ENCODE measurements around the gene GJB4. TPM values are rescaled to one million over a fixed set of nuclear protein-coding genes. Genes with fewer than 3 reads are reported as not detected.

The GJB4 gene
- total and polyA plus RNA-seq, 4 experiments from 2014 or later = not detected

GRCh38 chr1:34746785-34747637, 12.5 kb upstream of the GJB4 start:
- no peaks in the 10 kb centered on the region for H3K36me3 Mint-ChIP-seq
- H3K27ac ChIP-seq (ENCODE audit: low read depth, low read length) = no peak overlapping the region
- H3K27ac Mint-ChIP-seq = no peak overlapping the region
- intact Hi-C loops (cut with micrococcal nuclease) = no loop called here
- H3K9me3 ChIP-seq (ENCODE audit: control insufficient read depth in 1 of 2, low read length in 2 of 2) = no peaks in the 10 kb centered on the region
- no peak for DNase-seq
- peaks cover 0 to 3% (median 0%) of the 10 kb centered on the region in 4 donors for H3K4me1 Mint-ChIP-seq
- H3K36me3 ChIP-seq (ENCODE audit: insufficient read depth, low read length) = no peaks in the 10 kb centered on the region
- ChIA-PET CTCF (ENCODE audit: partially characterized antibody) (interaction anchor here (1.4 kb wide), 1 partner anchor 9 kb away, joined by 3 read pairs; no protein-coding TSS in a partner anchor), POLR2A (ENCODE audit: partially characterized antibody) (no interaction called here)
- no peaks in the 10 kb centered on the region for H3K27me3 ChIP-seq (ENCODE audit: insufficient read depth, low read length)
- no peaks in the 10 kb centered on the region for H3K4me1 ChIP-seq (ENCODE audit: insufficient read depth, low read length)
- peaks cover 4 to 21% of the 10 kb centered on the region in 2 donors for H3K27me3 Mint-ChIP-seq
- no peak overlapping the region for H3K4me3 ChIP-seq (ENCODE audit: low read length in 2 of 2)
- no peak overlapping the region for H3K4me3 Mint-ChIP-seq
- H3K9me3 Mint-ChIP-seq = no peaks in the 10 kb centered on the region

DNA sequence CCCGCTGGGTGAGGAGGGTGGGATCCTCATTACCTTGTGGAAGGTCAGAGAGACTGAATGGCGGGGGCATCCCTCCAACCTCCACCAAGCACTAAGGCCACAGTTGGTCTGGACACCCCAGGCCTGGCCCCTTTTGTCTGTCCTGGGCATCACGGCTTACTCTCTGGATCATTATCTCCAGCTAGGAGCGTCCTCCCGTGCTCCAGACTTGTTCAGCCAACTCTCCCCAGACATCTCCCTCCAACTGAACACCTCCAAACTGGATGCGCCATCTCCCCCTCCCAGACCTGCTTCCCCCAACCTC, 11.9 kb upstream of the GJB4 start:
- Mint-ChIP-seq H3K9me3 (no peaks in the 10 kb centered on the region), H3K27ac (peak overlapping the region in 1 of 7 donors; percentile 27), H3K4me3 (no peak overlapping the region), H3K36me3 (no peaks in the 10 kb centered on the region), H3K4me1 (peaks cover 0 to under 1% (median 0%) of the 10 kb centered on the region in 4 donors), H3K27me3 (peaks cover 5 to 17% of the 10 kb centered on the region in 2 donors)
- ChIA-PET POLR2A (ENCODE audit: partially characterized antibody) (no interaction called here), CTCF (ENCODE audit: partially characterized antibody) (no interaction called here)
- H3K4me3 ChIP-seq (ENCODE audit: low read length in 2 of 2) = no peak overlapping the region
- H3K36me3 ChIP-seq (ENCODE audit: insufficient read depth, low read length) = no peaks in the 10 kb centered on the region
- no peak for DNase-seq
- H3K9me3 ChIP-seq (ENCODE audit: control insufficient read depth in 1 of 2, low read length in 2 of 2) = no peaks in the 10 kb centered on the region
- H3K27ac ChIP-seq (ENCODE audit: low read depth, low read length) = no peak overlapping the region
- no peaks in the 10 kb centered on the region for H3K4me1 ChIP-seq (ENCODE audit: insufficient read depth, low read length)
- no peaks in the 10 kb centered on the region for H3K27me3 ChIP-seq (ENCODE audit: insufficient read depth, low read length)
- intact Hi-C loops (cut with micrococcal nuclease) = no loop called here

GRCh38 chr1:34749992-34750391, 9.5 kb upstream of the GJB4 start:
- intact Hi-C loops (cut with micrococcal nuclease) = no loop called here
- ChIA-PET POLR2A (ENCODE audit: partially characterized antibody) (no interaction called here), CTCF (ENCODE audit: partially characterized antibody) (no interaction called here)
- Histone ChIP-seq H3K4me3 (ENCODE audit: low read length in 2 of 2) (no peak overlapping the region), H3K9me3 (ENCODE audit: control insufficient read depth in 1 of 2, low read length in 2 of 2) (no peaks in the 10 kb centered on the region), H3K27ac (ENCODE audit: low read depth, low read length) (no peak overlapping the region), H3K36me3 (ENCODE audit: insufficient read depth, low read length) (no peaks in the 10 kb centered on the region), H3K27me3 (ENCODE audit: insufficient read depth, low read length) (no peaks in the 10 kb centered on the region), H3K4me1 (ENCODE audit: insufficient read depth, low read length) (no peaks in the 10 kb centered on the region)
- Mint-ChIP-seq H3K4me3 (no peak overlapping the region), H3K4me1 (no peaks in the 10 kb centered on the region), H3K9me3 (no peaks in the 10 kb centered on the region), H3K27me3 (peaks cover 9 to 15% of the 10 kb centered on the region in 2 donors), H3K36me3 (no peaks in the 10 kb centered on the region), H3K27ac (no peak overlapping the region)
- no peak for DNase-seq

DNA sequence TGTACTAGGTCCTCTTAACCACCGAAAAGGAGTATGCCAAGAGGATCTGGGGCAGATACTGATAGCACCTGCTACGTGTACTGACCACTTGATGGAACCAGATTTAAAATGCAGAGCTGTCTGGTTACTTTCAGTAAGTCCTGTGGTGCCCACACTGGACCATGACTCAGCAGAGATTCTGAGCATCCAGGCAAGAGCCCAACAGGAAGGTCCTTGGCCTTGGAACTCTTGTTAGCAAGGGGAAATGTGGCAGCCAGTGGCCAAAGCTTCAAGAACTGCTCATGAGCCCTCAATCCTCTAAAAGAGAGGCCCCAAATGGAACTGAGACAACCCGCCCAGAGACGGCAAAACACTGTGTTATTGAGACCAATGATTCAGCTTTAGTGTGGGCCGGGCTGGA, 8.9 kb upstream of the GJB4 start:
- Mint-ChIP-seq H3K9me3 (no peaks in the 10 kb centered on the region), H3K27ac (no peak overlapping the region), H3K36me3 (no peaks in the 10 kb centered on the region), H3K4me1 (no peaks in the 10 kb centered on the region), H3K27me3 (peaks cover 9 to 15% of the 10 kb centered on the region in 2 donors), H3K4me3 (no peak overlapping the region)
- Histone ChIP-seq H3K4me3 (ENCODE audit: low read length in 2 of 2) (no peak overlapping the region), H3K9me3 (ENCODE audit: control insufficient read depth in 1 of 2, low read length in 2 of 2) (no peaks in the 10 kb centered on the region), H3K27ac (ENCODE audit: low read depth, low read length) (no peak overlapping the region), H3K27me3 (ENCODE audit: insufficient read depth, low read length) (no peaks in the 10 kb centered on the region), H3K36me3 (ENCODE audit: insufficient read depth, low read length) (no peaks in the 10 kb centered on the region), H3K4me1 (ENCODE audit: insufficient read depth, low read length) (no peaks in the 10 kb centered on the region)
- DNase-seq = no peak
- intact Hi-C loops (cut with micrococcal nuclease) = no loop called here
- ChIA-PET CTCF (ENCODE audit: partially characterized antibody) (interaction anchor here (3.6 kb wide), 1 partner anchor 7 kb away, joined by 23 read pairs; no protein-coding TSS in a partner anchor), POLR2A (ENCODE audit: partially characterized antibody) (no interaction called here)

GRCh38 chr1:34753163-34753562, 6.4 kb upstream of the GJB4 start:
- H3K4me3 Mint-ChIP-seq = no peak overlapping the region
- no peak overlapping the region for H3K27ac Mint-ChIP-seq
- no peaks in the 10 kb centered on the region for H3K4me1 ChIP-seq (ENCODE audit: insufficient read depth, low read length)
- H3K27me3 Mint-ChIP-seq = peaks cover 13 to 16% of the 10 kb centered on the region in 2 donors
- POLR2A ChIA-PET (ENCODE audit: partially characterized antibody) = no interaction called here
- H3K36me3 ChIP-seq (ENCODE audit: insufficient read depth, low read length) = no peaks in the 10 kb centered on the region
- H3K9me3 Mint-ChIP-seq = no peaks in the 10 kb centered on the region
- H3K4me1 Mint-ChIP-seq = no peaks in the 10 kb centered on the region
- no peak for DNase-seq
- H3K27me3 ChIP-seq (ENCODE audit: insufficient read depth, low read length) = no peaks in the 10 kb centered on the region
- no peak overlapping the region for H3K27ac ChIP-seq (ENCODE audit: low read depth, low read length)
- intact Hi-C loops (cut with micrococcal nuclease) = no loop called here
- no peaks in the 10 kb centered on the region for H3K9me3 ChIP-seq (ENCODE audit: control insufficient read depth in 1 of 2, low read length in 2 of 2)
- H3K36me3 Mint-ChIP-seq = no peaks in the 10 kb centered on the region
- H3K4me3 ChIP-seq (ENCODE audit: low read length in 2 of 2) = no peak overlapping the region
- CTCF ChIA-PET (ENCODE audit: partially characterized antibody) = interaction anchor here (3.6 kb wide), 1 partner anchor 10 kb away, joined by 23 read pairs; no protein-coding TSS in a partner anchor

GRCh38 chr1:34754964-34755637, 4.4 kb upstream of the GJB4 start, which contains the start of gene GJB5:
Gene GJB5 (plus strand): TSS chr1:34755047. CDS start chr1:34757331, 2,284 bp downstream.
- POLR2A ChIA-PET (ENCODE audit: partially characterized antibody) = no interaction called here
- H3K27ac Mint-ChIP-seq = no peak within 1 kb of the TSS

GRCh38 chr1:34755961-34756360, 3.6 kb upstream of the GJB4 start:
- Mint-ChIP-seq H3K9me3 (no peaks in the 10 kb centered on the region), H3K4me3 (no peak overlapping the region), H3K4me1 (no peaks in the 10 kb centered on the region), H3K27ac (no peak overlapping the region), H3K36me3 (no peaks in the 10 kb centered on the region), H3K27me3 (peaks cover 9 to 10% of the 10 kb centered on the region in 2 donors)
- Histone ChIP-seq H3K4me1 (ENCODE audit: insufficient read depth, low read length) (no peaks in the 10 kb centered on the region), H3K4me3 (ENCODE audit: low read length in 2 of 2) (no peak overlapping the region), H3K9me3 (ENCODE audit: control insufficient read depth in 1 of 2, low read length in 2 of 2) (no peaks in the 10 kb centered on the region), H3K27ac (ENCODE audit: low read depth, low read length) (no peak overlapping the region), H3K27me3 (ENCODE audit: insufficient read depth, low read length) (no peaks in the 10 kb centered on the region), H3K36me3 (ENCODE audit: insufficient read depth, low read length) (no peaks in the 10 kb centered on the region)
- intact Hi-C loops (cut with micrococcal nuclease) = no loop called here
- CTCF ChIA-PET (ENCODE audit: partially characterized antibody) = interaction anchor here (1.3 kb wide), 1 partner anchor 13 kb away, joined by 6 read pairs; no protein-coding TSS in a partner anchor
- DNase-seq = no peak
- POLR2A ChIA-PET (ENCODE audit: partially characterized antibody) = no interaction called here

More at GRCh38 chr1:34754964-34755637, 4.4 kb upstream of the GJB4 start, which contains the start of gene GJB5:
- Mint-ChIP-seq H3K4me1 (no peaks in the 10 kb centered on the region), H3K9me3 (no peaks in the 10 kb centered on the region), H3K4me3 (no peak within 1 kb of the TSS), H3K27me3 (peaks cover 9 to 10% of the 10 kb centered on the region in 2 donors), H3K36me3 (no peaks in the 10 kb centered on the region)
- intact Hi-C loops (cut with micrococcal nuclease) = no loop called here
- no peaks in the 10 kb centered on the region for H3K27me3 ChIP-seq (ENCODE audit: insufficient read depth, low read length)
- H3K36me3 ChIP-seq (ENCODE audit: insufficient read depth, low read length) = no peaks in the 10 kb centered on the region
- CTCF ChIA-PET (ENCODE audit: partially characterized antibody) = no interaction called here
- no peaks in the 10 kb centered on the region for H3K4me1 ChIP-seq (ENCODE audit: insufficient read depth, low read length)
- H3K4me3 ChIP-seq (ENCODE audit: low read length in 2 of 2) = no peak within 1 kb of the TSS
- DNase-seq = no peak
- H3K27ac ChIP-seq (ENCODE audit: low read depth, low read length) = no peak within 1 kb of the TSS
- H3K9me3 ChIP-seq (ENCODE audit: control insufficient read depth in 1 of 2, low read length in 2 of 2) = no peaks in the 10 kb centered on the region
